Activated CD4-positive, alpha-beta memory T cell treated with anti-CD3 and anti-CD28 coated beads, Interleukin-2, amount 10 ng/mL, durations not matched to agents 7 days and 5 days (primary cell): ENCODE measurements around the gene LDHA. TPM values are rescaled to one million over a fixed set of nuclear protein-coding genes. Genes with fewer than 3 reads are reported as not detected.
A peak's percentile ranks its signal among the peaks of the same experiment; 100 is the strongest.
"Not testable (repeated sequence)": the region's sequence is repeated elsewhere in the genome, so short reads cannot be mapped to it uniquely, and the experiment has no call there.

Experiments used
- CTCF ChIA-PET: fragments of 350-600 bp; sonication (Branson Sonifier 250); formaldehyde crosslinking; loops from one replicate; lab custom pipeline; 2021; ENCODE audit warnings: antibody characterized with exemption, inconsistent platforms; lab: Charles Lee
- POLR2A ChIA-PET: fragments of 350-600 bp; sonication (Branson Sonifier 250); formaldehyde crosslinking; loops from one replicate; lab custom pipeline; 2021; ENCODE audit warnings: antibody characterized with exemption; lab: Charles Lee
- DNase-seq: peaks from one replicate; pipeline ENCODE4 v3.0.0-alpha.2; 2020
- H3K27ac Mint-ChIP-seq: one replicate; pipeline ENCODE4 v1.8.0; 2021; ENCODE audit warnings: mild to moderate bottlenecking, mixed read lengths
- H3K27me3 Mint-ChIP-seq: one replicate; pipeline ENCODE4 v1.8.0; 2021; ENCODE audit warnings: mixed read lengths
- H3K36me3 Mint-ChIP-seq: one replicate; pipeline ENCODE4 v1.8.0; 2021; ENCODE audit warnings: low read depth, mixed read lengths
- H3K4me1 Mint-ChIP-seq: one replicate; pipeline ENCODE4 v1.8.0; 2021; ENCODE audit warnings: mixed read lengths
- H3K4me3 Mint-ChIP-seq: one replicate; pipeline ENCODE4 v1.8.0; 2021; ENCODE audit warnings: mild to moderate bottlenecking, mixed read lengths
- H3K9me3 Mint-ChIP-seq: one replicate; pipeline ENCODE4 v1.8.0; 2021; ENCODE audit warnings: mixed read lengths
- total RNA-seq, 2 experiments: library from RNA; stranded (reverse); gene quantifications; one replicate each; pipeline ENCODE4 v1.2.3, GENCODE V29; 2021

The LDHA gene
- total RNA-seq, 2 experiments from 2014 or later, result 949 to 971 TPM

DNA sequence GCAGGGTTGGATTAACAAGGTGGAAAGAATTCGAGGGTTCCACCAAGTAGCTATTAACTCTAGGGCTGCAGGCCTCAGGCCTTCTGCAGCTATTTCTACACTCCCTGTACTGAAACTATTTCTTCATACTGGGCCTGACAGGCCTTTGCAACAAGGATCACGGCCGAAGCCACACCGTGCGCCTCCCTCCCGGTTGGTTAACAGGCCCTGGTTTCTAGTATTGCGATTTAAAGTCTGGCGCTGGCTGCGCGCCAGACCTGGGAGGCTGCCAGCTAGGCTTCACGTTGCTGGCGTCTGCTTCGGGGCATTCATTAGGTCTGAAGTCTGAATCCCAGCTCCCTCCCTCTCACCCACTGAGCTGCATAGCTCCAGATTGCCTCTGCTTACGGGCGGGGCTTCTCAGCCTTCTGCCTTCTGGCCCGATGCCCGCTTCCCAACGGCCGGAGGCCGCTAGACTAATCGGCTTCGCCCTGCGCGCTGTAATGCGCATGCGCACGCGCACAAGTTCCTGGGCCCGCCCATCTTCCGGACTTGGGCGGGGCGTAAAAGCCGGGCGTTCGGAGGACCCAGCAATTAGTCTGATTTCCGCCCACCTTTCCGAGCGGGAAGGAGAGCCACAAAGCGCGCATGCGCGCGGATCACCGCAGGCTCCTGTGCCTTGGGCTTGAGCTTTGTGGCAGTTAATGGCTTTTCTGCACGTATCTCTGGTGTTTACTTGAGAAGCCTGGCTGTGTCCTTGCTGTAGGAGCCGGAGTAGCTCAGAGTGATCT, 1.6 kb downstream of the LDHA start:
- peaks cover 61% of the 10 kb centered on the region for H3K4me1 Mint-ChIP-seq
- peaks cover 64% of the 10 kb centered on the region for H3K36me3 Mint-ChIP-seq
- ChIA-PET CTCF (interaction anchor here (0.6 to 5.0 kb wide), 11 partner anchors 9 to 290 kb away, joined by 3 to 42 read pairs (median 6); partner anchors contain the start of genes GTF2H1, HPS5 and SAAL1), POLR2A (interaction anchor here (0.7 to 7.3 kb wide), 32 partner anchors 9 to 845 kb away, joined by 3 to 328 read pairs (median 6); partner anchors contain the start of genes E2F8, GTF2H1, HPS5 and SAAL1)
- H3K4me3 Mint-ChIP-seq, result peak overlapping the region; percentile 99
- peak; percentile 97 for DNase-seq
- H3K9me3 Mint-ChIP-seq, result no peaks in the 10 kb centered on the region
- H3K27ac Mint-ChIP-seq, result peak overlapping the region; percentile 96
- no peaks in the 10 kb centered on the region for H3K27me3 Mint-ChIP-seq

DNA sequence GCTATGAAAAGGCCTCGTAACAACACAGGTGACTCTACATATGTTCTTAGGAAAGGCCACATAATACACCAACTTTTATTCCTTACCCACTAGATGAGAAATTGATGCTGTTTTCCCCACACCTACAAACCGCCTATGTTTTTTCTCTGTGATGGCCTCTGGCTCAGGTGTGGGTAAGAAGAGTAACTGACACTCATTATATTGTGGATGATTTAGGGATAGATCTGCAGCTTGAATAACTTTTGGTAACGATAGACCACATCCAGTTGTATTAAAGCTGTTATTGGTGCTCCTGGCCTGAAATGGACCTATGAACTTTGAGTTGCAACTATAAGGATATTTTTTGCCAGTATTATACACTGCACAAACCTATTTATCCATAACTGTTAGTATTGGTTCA, 3.6 kb downstream of the LDHA start:
- ChIA-PET POLR2A (interaction anchor here (1.0 to 7.3 kb wide), 6 partner anchors 10 to 152 kb away, joined by 3 to 328 read pairs (median 79); partner anchors contain the start of genes GTF2H1, HPS5 and TSG101), CTCF (interaction anchor here (4.5 to 5.0 kb wide), 2 partner anchors 14 to 154 kb away, joined by 26 to 42 read pairs; no protein-coding TSS in a partner anchor)
- Mint-ChIP-seq H3K4me1 (peaks cover 52% of the 10 kb centered on the region), H3K4me3 (peak overlapping the region; percentile 47), H3K9me3 (no peaks in the 10 kb centered on the region), H3K27me3 (no peaks in the 10 kb centered on the region), H3K27ac (no peak overlapping the region), H3K36me3 (peaks cover 77% of the 10 kb centered on the region)
- no peak for DNase-seq

DNA sequence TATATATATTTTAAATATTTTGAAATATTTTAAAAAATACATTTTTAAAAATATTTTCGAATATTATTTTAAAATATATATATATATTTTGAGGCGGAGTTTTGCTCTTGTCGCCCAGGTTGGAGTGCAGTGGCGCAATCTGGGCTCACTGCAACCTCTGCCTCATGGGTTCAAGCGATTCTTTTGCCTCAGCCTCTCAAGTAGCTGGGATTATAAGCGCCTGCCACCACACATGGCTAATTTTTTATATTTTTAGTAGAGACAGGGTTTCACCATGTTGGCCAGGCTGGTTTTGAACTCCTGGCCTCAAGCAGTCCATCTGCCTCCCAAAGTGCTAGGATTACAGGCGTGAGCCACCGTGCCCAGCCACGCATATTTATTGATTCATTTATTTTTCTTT, 6.7 kb downstream of the LDHA start:
- DNase-seq, H3K9me3 Mint-ChIP-seq, H3K4me3 Mint-ChIP-seq, H3K27ac Mint-ChIP-seq, H3K27me3 Mint-ChIP-seq: not testable (repeated sequence)
- POLR2A ChIA-PET, result interaction anchor here (1.1 to 1.9 kb wide), 2 partner anchors 9 to 79 kb away, joined by 4 to 10 read pairs; partner anchors contain the start of genes GTF2H1 and HPS5
- CTCF ChIA-PET, result interaction anchor here (0.8 to 1.4 kb wide), 3 partner anchors 157 to 670 kb away, joined by 3 to 4 read pairs (median 3); no protein-coding TSS in a partner anchor
- peaks cover 46% of the 10 kb centered on the region for H3K4me1 Mint-ChIP-seq
- peaks cover 80% of the 10 kb centered on the region for H3K36me3 Mint-ChIP-seq

DNA sequence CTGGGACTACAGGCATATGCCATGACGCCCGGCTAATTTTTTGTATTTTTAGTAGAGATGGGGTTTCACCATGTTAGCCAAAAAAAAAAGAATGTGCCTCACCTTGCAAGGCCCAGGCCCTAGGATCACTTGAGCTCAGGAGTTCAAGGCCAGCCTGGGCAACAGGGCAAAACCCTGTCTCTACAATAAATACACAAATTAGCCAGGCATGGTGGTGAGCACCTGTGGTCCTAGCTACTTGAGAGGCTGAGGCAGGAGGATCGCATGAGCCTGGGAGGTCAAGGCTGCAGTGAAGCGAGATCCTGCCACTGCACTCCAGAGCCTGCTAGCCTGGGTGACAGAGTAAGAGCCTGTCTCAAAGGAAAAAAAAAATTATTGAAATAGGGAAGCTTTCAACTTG, 9.7 kb downstream of the LDHA start:
- Mint-ChIP-seq H3K4me1 (peaks cover 26% of the 10 kb centered on the region), H3K27ac (no peak overlapping the region), H3K36me3 (peaks cover 71% of the 10 kb centered on the region), H3K9me3 (no peaks in the 10 kb centered on the region), H3K4me3 (no peak overlapping the region), H3K27me3 (no peaks in the 10 kb centered on the region)
- no peak for DNase-seq
- POLR2A ChIA-PET, result interaction anchor here (0.9 to 2.2 kb wide), 3 partner anchors 8 to 21 kb away, joined by 4 to 15 read pairs (median 4); partner anchors contain the start of gene LDHA
- CTCF ChIA-PET, result interaction anchor here (1.5 kb wide), 1 partner anchor 8 kb away, joined by 4 read pairs; no protein-coding TSS in a partner anchor

DNA sequence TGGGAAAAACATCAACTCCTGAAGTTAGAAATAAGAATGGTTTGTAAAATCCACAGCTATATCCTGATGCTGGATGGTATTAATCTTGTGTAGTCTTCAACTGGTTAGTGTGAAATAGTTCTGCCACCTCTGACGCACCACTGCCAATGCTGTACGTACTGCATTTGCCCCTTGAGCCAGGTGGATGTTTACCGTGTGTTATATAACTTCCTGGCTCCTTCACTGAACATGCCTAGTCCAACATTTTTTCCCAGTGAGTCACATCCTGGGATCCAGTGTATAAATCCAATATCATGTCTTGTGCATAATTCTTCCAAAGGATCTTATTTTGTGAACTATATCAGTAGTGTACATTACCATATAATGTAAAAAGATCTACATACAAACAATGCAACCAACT, 13.0 kb downstream of the LDHA start:
- ChIA-PET CTCF (interaction anchor here (0.6 kb wide), 2 partner anchors 135 to 402 kb away, joined by 3 read pairs; no protein-coding TSS in a partner anchor), POLR2A (interaction anchor here (3.2 kb wide), 1 partner anchor 11 kb away, joined by 39 read pairs; the partner anchor contains the start of gene LDHA)
- H3K27ac Mint-ChIP-seq, H3K9me3 Mint-ChIP-seq, H3K27me3 Mint-ChIP-seq, DNase-seq, H3K4me3 Mint-ChIP-seq: not testable (repeated sequence)
- peaks cover 25% of the 10 kb centered on the region for H3K4me1 Mint-ChIP-seq
- H3K36me3 Mint-ChIP-seq, result peaks cover 48% of the 10 kb centered on the region

DNA sequence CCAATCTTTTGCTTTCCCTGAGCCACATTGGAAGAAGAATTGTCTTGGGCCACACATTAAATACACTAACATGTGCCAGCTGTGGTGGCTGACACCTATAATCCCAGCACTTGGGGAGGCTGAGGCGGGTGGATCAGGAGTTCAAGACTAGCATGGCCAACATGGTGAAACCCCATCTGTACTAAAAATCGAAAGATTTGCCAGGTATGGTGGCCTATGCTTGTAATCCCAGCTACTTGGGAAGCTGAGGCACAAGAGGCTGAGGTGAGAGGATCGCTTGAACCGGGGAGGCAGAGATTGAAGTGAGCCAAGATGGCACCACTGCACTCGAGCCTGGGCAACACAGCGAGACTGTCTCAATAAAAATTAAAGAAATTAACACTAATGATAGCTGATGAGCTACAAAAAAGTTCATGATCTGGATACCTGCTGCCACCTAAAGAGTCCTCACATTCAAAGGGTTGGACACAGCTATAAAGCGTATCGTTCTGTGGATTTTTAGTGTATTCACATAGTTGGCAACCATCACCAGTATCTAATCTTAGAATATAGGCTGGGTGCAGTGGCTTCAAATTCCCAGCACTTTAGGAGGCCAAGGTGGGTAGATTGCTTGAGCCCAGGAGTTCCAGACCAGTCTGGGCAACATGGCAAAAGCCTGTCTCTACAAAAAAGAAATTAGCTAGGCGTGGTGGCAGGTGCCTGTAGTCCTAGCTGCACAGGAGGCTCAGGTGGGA, 14.4 kb downstream of the LDHA start:
- DNase-seq, result no peak
- CTCF ChIA-PET, result interaction anchor here (1.4 kb wide), 1 partner anchor 117 kb away, joined by 4 read pairs; no protein-coding TSS in a partner anchor
- Mint-ChIP-seq H3K4me3 (no peak overlapping the region), H3K9me3 (no peaks in the 10 kb centered on the region), H3K36me3 (peaks cover 35% of the 10 kb centered on the region), H3K27ac (no peak overlapping the region), H3K27me3 (no peaks in the 10 kb centered on the region), H3K4me1 (peaks cover 19% of the 10 kb centered on the region)
- POLR2A ChIA-PET, result interaction anchor here (0.8 to 3.2 kb wide), 6 partner anchors 9 to 118 kb away, joined by 3 to 39 read pairs (median 4); partner anchors contain the start of genes HPS5, LDHA and TSG101

DNA sequence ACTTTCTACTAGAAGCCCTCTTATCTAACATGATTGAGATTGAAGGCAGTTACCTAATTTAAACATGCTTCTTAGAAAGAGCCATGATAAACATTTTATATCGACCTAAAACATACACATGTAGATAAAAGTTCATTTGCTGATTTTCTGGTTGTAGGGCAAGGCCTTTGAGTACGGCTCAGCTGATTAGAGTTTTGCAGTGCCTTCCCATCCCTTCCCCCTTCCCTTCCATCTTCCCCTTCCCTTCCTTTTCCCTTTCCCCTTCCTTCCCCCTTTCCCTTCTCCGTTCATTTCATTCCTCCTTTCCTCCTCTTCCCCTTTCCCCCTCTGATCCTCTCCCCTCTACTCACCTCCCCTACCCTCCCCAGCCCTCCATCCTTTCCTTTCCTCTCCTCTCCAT, 22.1 kb downstream of the LDHA start:
- DNase-seq, result no peak
- Mint-ChIP-seq H3K27ac (no peak overlapping the region), H3K36me3 (no peaks in the 10 kb centered on the region), H3K4me1 (peaks cover 10% of the 10 kb centered on the region), H3K27me3 (no peaks in the 10 kb centered on the region), H3K4me3 (no peak overlapping the region), H3K9me3 (no peaks in the 10 kb centered on the region)
- POLR2A ChIA-PET, result no interaction called here
- CTCF ChIA-PET, result no interaction called here

DNA sequence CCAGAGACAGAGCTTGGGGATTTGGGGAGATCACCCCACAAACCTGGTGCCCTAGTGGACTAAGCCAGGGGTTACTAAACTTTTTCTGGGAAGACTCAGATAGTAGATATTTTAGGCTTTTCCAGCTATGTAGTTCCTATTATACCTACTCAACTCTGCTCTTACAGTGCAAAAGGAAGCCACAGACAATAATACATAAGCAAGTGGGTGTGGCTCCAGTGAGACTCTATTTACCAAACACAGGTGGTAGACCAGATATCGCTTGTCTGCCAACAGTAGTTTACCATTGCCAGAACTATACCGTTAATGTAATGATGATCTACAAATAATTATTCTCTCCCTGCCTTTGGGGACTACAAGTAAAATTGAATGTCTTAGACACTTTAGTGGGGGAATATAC, 24.7 kb downstream of the LDHA start:
- no peak overlapping the region for H3K27ac Mint-ChIP-seq
- ChIA-PET CTCF (no interaction called here), POLR2A (no interaction called here)
- no peaks in the 10 kb centered on the region for H3K9me3 Mint-ChIP-seq
- H3K36me3 Mint-ChIP-seq, result no peaks in the 10 kb centered on the region
- H3K4me1 Mint-ChIP-seq, result peaks cover 3% of the 10 kb centered on the region
- DNase-seq, result no peak
- no peak overlapping the region for H3K4me3 Mint-ChIP-seq
- H3K27me3 Mint-ChIP-seq, result no peaks in the 10 kb centered on the region

DNA sequence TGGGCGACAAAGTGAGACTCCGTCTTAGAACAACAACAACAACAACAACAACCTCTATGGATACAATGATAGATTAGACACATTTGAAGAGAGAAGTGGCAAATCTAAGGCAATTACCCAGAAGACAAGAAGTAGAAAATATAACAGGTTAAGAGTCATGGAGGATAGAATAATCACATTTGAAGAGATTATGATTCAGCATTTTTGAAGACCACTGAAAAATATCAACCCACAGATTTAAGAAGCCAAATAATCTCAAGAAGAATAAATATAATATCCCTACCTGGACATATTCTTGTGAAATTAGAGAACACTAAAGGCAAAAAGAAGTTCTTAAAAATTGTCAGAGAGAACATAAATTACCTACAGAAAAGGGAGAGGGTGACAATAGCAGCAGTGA, 25.7 kb downstream of the LDHA start:
- H3K27me3 Mint-ChIP-seq, result no peaks in the 10 kb centered on the region
- no peak for DNase-seq
- H3K4me3 Mint-ChIP-seq, result no peak overlapping the region
- POLR2A ChIA-PET, result no interaction called here
- no peak overlapping the region for H3K27ac Mint-ChIP-seq
- no peaks in the 10 kb centered on the region for H3K9me3 Mint-ChIP-seq
- peaks cover 3% of the 10 kb centered on the region for H3K4me1 Mint-ChIP-seq
- CTCF ChIA-PET, result no interaction called here
- no peaks in the 10 kb centered on the region for H3K36me3 Mint-ChIP-seq

DNA sequence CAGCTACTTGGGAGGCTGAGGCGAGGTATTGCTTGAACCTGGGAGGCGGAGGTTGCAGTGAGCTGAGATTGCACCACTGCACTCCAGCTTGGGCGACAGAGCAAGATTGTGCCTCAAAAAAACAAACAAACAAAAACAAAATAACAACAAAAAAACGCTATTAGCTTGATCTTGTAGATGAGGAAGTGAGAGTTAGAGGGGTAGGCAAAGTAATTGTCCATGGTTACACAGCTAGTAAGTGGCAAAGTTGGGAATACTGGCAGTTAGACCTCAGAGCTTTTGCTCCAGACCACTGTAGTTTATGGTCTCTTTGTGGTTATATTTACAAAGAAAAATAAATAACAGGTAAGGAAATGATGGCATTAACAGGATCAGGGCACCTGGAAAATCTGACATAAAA, 32.9 kb downstream of the LDHA start:
- Mint-ChIP-seq H3K27ac (no peak overlapping the region), H3K27me3 (no peaks in the 10 kb centered on the region), H3K9me3 (peaks cover under 1% of the 10 kb centered on the region), H3K4me3 (no peak overlapping the region), H3K36me3 (peaks cover 3% of the 10 kb centered on the region), H3K4me1 (peaks cover 3% of the 10 kb centered on the region)
- ChIA-PET POLR2A (no interaction called here), CTCF (no interaction called here)
- no peak for DNase-seq

DNA sequence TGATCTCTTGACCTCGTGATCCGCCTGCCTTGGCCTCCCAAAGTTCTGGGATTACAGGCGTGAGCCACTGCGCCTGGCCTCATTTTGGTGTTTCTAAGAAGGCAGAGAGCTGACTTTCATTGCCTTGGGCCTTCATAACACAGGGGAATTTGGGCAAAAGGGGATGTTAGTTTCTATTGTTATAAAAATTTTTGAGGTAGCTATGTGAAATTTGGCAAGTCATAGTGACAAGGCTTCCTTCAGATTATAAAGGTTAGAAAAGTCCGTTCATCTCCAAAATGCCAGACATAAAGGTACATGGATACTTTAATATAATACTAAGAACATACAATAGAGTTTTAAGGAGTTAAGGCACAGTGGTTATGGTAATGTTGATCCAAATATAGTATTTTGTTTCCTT, 35.0 kb downstream of the LDHA start:
- DNase-seq, result no peak
- CTCF ChIA-PET, result interaction anchor here (0.7 to 1.5 kb wide), 2 partner anchors 15 to 185 kb away, joined by 3 to 5 read pairs; no protein-coding TSS in a partner anchor
- H3K27ac Mint-ChIP-seq, result no peak overlapping the region
- POLR2A ChIA-PET, result no interaction called here
- no peak overlapping the region for H3K4me3 Mint-ChIP-seq
- no peaks in the 10 kb centered on the region for H3K27me3 Mint-ChIP-seq
- peaks cover 3% of the 10 kb centered on the region for H3K36me3 Mint-ChIP-seq
- H3K9me3 Mint-ChIP-seq, result peaks cover 2% of the 10 kb centered on the region
- peaks cover 3% of the 10 kb centered on the region for H3K4me1 Mint-ChIP-seq

DNA sequence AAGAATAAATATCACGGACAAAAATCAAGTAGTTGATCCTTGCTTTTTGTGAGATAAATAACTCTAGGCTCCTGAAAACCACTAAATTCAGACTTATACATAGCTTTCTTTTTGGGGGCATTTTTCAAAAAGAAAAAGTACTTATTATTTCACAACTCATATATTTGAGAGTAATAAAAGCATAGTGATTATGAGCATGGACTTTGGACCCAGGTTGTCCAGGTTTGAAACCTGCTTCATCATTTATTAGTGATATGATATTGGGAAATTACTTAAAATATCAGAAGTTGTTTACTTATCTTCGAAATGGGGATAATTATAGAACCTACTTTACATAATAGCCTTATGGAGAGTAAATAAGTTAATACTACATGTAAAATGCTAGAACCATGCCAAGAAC, 44.3 kb downstream of the LDHA start:
- Mint-ChIP-seq H3K9me3 (peaks cover 5% of the 10 kb centered on the region), H3K4me3 (no peak overlapping the region), H3K27ac (no peak overlapping the region), H3K36me3 (peaks cover 3% of the 10 kb centered on the region), H3K4me1 (no peaks in the 10 kb centered on the region), H3K27me3 (no peaks in the 10 kb centered on the region)
- POLR2A ChIA-PET, result no interaction called here
- no peak for DNase-seq
- CTCF ChIA-PET, result interaction anchor here (0.7 to 2.1 kb wide), 3 partner anchors 95 to 406 kb away, joined by 3 to 8 read pairs (median 7); no protein-coding TSS in a partner anchor
